ENCODE data around the gene TBX10.

The TBX10 gene

GRCh38 chr11:67644042-67644441 lies 4.5 kb upstream of the TBX10 start:
- no peaks in the 10 kb centered on the region for H3K9me3 ChIP-seq (ENCODE audit: insufficient read depth, low read length, severe bottlenecking)
- H3K4me2 ChIP-seq (ENCODE audit: insufficient read depth, low read length), result no peak overlapping the region
- no peak overlapping the region for H2AFZ ChIP-seq (ENCODE audit: low read depth, low read length)
- ATAC-seq (ENCODE audit: insufficient read depth, low read depth) (no peak), DNase-seq (no peak)
- H3K79me2 ChIP-seq (ENCODE audit: insufficient read depth, low read length), result no peaks in the 10 kb centered on the region
- H3K4me1 ChIP-seq (ENCODE audit: insufficient read depth, low read length), result peaks cover 15% of the 10 kb centered on the region
- no peaks in the 10 kb centered on the region for H3K27me3 ChIP-seq (ENCODE audit: insufficient read depth, low read length, poor library complexity)
- H3K36me3 ChIP-seq (ENCODE audit: insufficient read depth, low read length), result no peaks in the 10 kb centered on the region
- H3K4me3 ChIP-seq (ENCODE audit: low read depth in 1 of 2, low read length in 2 of 2), result no peak overlapping the region
- H3K9ac ChIP-seq (ENCODE audit: low read depth, low read length), result no peak overlapping the region
- no peaks in the 10 kb centered on the region for H4K20me1 ChIP-seq (ENCODE audit: insufficient read depth, low read length)
- TF ChIP-seq EZH2 (IDR thresholded peaks at IDR 0.05; ENCODE audit: borderline replicate concordance, low read depth, low read length, severe bottlenecking), result no peak
- TF ChIP-seq, protein P1, sequence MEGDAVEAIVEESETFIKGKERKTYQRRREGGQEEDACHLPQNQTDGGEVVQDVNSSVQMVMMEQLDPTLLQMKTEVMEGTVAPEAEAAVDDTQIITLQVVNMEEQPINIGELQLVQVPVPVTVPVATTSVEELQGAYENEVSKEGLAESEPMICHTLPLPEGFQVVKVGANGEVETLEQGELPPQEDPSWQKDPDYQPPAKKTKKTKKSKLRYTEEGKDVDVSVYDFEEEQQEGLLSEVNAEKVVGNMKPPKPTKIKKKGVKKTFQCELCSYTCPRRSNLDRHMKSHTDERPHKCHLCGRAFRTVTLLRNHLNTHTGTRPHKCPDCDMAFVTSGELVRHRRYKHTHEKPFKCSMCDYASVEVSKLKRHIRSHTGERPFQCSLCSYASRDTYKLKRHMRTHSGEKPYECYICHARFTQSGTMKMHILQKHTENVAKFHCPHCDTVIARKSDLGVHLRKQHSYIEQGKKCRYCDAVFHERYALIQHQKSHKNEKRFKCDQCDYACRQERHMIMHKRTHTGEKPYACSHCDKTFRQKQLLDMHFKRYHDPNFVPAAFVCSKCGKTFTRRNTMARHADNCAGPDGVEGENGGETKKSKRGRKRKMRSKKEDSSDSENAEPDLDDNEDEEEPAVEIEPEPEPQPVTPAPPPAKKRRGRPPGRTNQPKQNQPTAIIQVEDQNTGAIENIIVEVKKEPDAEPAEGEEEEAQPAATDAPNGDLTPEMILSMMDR (IDR thresholded peaks at IDR 0.05; ENCODE audit: borderline replicate concordance, extremely low read depth, low read length, poor library complexity, severe bottlenecking), result peak; percentile 66
- H3K27ac ChIP-seq (ENCODE audit: low read length), result no peak overlapping the region

GRCh38 chr11:67642173-67643120 lies 2.9 kb upstream of the TBX10 start:
- H3K9me3 ChIP-seq (ENCODE audit: insufficient read depth, low read length, severe bottlenecking), result no peaks in the 10 kb centered on the region
- no peaks in the 10 kb centered on the region for H3K27me3 ChIP-seq (ENCODE audit: insufficient read depth, low read length, poor library complexity)
- H3K9ac ChIP-seq (ENCODE audit: low read depth, low read length), result no peak overlapping the region
- H3K27ac ChIP-seq (ENCODE audit: low read length), result no peak overlapping the region
- no peaks in the 10 kb centered on the region for H3K79me2 ChIP-seq (ENCODE audit: insufficient read depth, low read length)
- H3K4me3 ChIP-seq (ENCODE audit: low read depth in 1 of 2, low read length in 2 of 2), result no peak overlapping the region
- no peaks in the 10 kb centered on the region for H3K36me3 ChIP-seq (ENCODE audit: insufficient read depth, low read length)
- H3K4me2 ChIP-seq (ENCODE audit: insufficient read depth, low read length), result no peak overlapping the region
- no peak for ATAC-seq (ENCODE audit: insufficient read depth, low read depth)
- H3K4me1 ChIP-seq (ENCODE audit: insufficient read depth, low read length), result no peaks in the 10 kb centered on the region
- no peak overlapping the region for H2AFZ ChIP-seq (ENCODE audit: low read depth, low read length)
- H4K20me1 ChIP-seq (ENCODE audit: insufficient read depth, low read length), result no peaks in the 10 kb centered on the region
- no peak for TF ChIP-seq EZH2 (IDR thresholded peaks at IDR 0.05; ENCODE audit: borderline replicate concordance, low read depth, low read length, severe bottlenecking)
- TF ChIP-seq, protein P1 (IDR thresholded peaks at IDR 0.05; ENCODE audit: borderline replicate concordance, extremely low read depth, low read length, poor library complexity, severe bottlenecking), result no peak
- DNase-seq, result no peak

- H3K79me2 ChIP-seq (ENCODE audit: insufficient read depth, low read length), result no peaks in the 10 kb centered on the region
- no peaks in the 10 kb centered on the region for H3K9me3 ChIP-seq (ENCODE audit: insufficient read depth, low read length, severe bottlenecking)
- no peaks in the 10 kb centered on the region for H3K36me3 ChIP-seq (ENCODE audit: insufficient read depth, low read length)
- H2AFZ ChIP-seq (ENCODE audit: low read depth, low read length), result no peak overlapping the region
- H3K4me3 ChIP-seq (ENCODE audit: low read depth in 1 of 2, low read length in 2 of 2), result no peak overlapping the region
- no peak overlapping the region for H3K27ac ChIP-seq (ENCODE audit: low read length)
- H4K20me1 ChIP-seq (ENCODE audit: insufficient read depth, low read length), result no peaks in the 10 kb centered on the region
- H3K4me1 ChIP-seq (ENCODE audit: insufficient read depth, low read length), result no peaks in the 10 kb centered on the region
- no peak for TF ChIP-seq EZH2 (IDR thresholded peaks at IDR 0.05; ENCODE audit: borderline replicate concordance, low read depth, low read length, severe bottlenecking)
- TF ChIP-seq, protein P1 (IDR thresholded peaks at IDR 0.05; ENCODE audit: borderline replicate concordance, extremely low read depth, low read length, poor library complexity, severe bottlenecking), result no peak
- H3K4me2 ChIP-seq (ENCODE audit: insufficient read depth, low read length), result no peak overlapping the region
- H3K9ac ChIP-seq (ENCODE audit: low read depth, low read length), result no peak overlapping the region
- DNase-seq (no peak), ATAC-seq (ENCODE audit: insufficient read depth, low read depth) (no peak)
- H3K27me3 ChIP-seq (ENCODE audit: insufficient read depth, low read length, poor library complexity), result no peaks in the 10 kb centered on the region
Measured at GRCh38 chr11:67641338-67642172, 2.0 kb upstream of the TBX10 start.

Data from DND-41 (cell line).